ENCODE data around the gene CCL15. TPM values are rescaled to one million over a fixed set of nuclear protein-coding genes. Genes with fewer than 3 reads are reported as not detected.
"Not testable (repeated sequence)": the region's sequence is repeated elsewhere in the genome, so short reads cannot be mapped to it uniquely, and the experiment has no call there.

CCL15 gene, protein sequence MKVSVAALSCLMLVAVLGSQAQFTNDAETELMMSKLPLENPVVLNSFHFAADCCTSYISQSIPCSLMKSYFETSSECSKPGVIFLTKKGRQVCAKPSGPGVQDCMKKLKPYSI
- polyA plus RNA-seq (2012; ENCODE audit: insufficient read depth, insufficient read length): not detected

DNA sequence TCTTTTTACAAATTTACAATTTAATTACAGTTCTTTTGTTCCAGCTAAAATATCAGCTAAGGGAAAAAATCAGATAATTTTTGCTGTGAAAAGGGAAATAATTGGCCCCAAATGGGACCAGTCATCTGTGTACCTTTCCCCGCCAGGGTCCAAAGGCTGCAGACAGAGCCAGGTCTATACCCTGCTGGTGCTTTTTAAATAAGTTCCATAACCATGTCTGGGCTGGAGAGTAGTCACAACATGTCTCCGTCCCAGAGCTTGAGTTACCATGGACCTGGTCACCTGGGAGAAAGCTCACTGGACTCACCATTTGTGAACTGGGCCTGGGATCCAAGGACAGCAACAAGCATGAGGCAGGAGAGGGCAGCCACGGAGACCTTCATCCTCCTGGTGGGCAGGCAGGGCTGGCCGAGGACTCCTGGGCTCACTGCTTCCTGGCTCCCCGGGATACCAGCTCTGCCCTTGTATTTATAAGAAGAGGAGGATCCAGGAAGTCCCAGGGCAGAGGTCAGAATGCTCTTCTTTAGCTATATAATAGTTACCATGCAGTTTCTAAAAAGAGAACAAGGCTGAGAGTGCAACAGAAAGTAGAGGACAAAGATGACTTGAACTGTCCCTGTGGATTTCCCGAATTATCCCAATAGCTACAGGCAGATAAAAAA is at the start of gene CCL15:
Gene CCL15 (minus strand): TSS at position 444 of the 662 bp plus-strand sequence. CDS start 61 bp downstream, at position 383.
- DNase-seq (ENCODE audit: low read depth, low spot score): no peak
- H3K4me3 ChIP-seq (ENCODE audit: low read length): no peak within 1 kb of the TSS

DNA sequence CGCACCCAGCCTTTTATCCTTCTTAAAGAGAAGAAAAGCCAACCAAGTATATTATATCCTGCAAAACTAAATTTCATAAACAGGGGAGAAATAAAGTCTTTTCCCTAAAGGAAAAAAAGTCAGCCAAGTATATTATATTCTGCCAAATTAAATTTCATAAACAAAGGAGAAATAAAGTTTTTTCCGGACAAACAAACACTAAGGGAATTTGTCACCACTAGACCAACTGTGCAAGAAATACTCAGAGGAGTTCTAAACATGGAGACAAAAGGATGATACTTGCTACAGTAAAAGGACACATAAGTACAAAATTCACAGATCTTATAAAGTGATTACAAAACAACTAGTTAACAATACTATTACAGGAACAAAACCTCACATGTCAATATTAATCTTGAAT is 48.3 kb upstream of the CCL15 start:
- DNase-seq (ENCODE audit: low read depth, low spot score): no peak
- H3K4me3 ChIP-seq (ENCODE audit: low read length): no peak overlapping the region

DNA sequence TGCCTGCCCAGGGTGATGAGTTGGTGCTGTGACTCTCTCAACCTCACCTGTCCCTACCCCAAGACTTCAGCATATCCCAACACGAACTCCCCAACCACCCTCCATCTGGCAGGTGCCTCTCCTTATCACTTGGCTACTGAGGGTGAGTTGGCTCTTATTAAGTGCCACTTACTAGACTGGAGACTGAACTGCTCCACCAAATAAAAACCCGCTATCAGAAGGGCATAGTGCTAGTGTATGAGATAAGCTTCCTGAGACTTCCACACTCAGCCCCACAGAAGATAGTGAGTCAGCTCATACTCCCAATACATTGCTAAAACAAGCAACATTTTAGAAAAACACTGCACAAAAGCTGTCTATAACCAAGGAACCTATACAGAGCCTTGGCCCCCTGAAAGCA is 46.7 kb upstream of the CCL15 start:
- DNase-seq (ENCODE audit: low read depth, low spot score): no peak
- H3K4me3 ChIP-seq (ENCODE audit: low read length): no peak overlapping the region

DNA sequence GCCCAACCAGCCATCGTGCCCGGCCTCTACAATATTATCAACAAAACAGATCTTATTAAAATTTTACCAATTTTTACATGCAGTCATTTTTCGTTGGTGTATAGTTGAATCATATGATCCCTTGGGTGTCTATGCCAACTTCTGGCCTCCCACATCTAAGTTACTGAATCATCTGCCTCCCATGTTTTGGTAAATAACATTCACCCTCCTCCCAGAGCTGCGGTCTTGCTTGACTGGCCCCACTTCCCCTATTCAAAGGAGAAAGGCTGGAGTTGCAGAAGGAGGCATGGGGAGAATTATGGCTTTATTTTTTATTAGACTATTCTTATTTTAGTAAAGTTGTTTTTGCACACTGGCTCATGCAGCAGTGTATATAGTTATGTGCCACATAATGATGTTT is 34.9 kb upstream of the CCL15 start:
- DNase-seq (ENCODE audit: low read depth, low spot score): no peak
- no peak overlapping the region for H3K4me3 ChIP-seq (ENCODE audit: low read length)

DNA sequence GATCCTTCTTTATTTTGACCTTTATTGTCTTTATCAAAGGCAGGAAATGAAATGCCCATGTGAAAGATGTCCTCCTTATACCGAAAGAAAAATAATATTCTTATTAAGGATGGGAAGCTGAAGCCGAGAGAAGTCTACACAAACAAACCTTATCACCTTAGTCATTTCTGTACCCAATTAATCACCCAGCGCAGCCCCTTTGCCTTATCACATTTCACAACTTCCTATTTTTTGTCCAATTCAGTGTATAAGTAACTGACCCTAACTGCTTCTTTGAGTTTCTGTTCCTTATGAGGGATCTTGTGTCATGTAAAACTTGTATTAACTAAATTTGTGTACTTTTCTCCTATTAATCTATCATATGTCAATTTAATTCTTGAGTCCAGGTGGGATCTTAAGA is 32.8 kb upstream of the CCL15 start:
- DNase-seq (ENCODE audit: low read depth, low spot score): no peak
- H3K4me3 ChIP-seq (ENCODE audit: low read length): no peak overlapping the region

DNA sequence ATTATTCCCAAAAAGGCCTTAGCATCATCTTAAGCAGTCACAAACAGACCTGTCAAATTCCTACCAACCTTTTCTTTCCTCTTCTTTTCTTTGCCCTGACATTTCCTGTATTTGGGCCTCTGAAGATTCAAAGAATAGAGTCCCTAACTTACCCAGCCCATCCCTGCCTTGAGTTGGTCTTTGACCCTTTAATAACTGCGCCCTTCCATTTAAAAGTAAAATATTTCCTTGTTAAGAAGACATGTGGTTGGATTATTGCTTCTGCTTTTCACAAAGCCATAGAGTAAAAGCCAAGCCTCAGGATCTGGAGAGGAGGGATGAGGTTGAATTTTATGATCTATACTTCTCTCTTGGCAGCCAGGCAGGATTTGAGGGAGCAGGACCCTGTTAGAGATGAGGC is 29.6 kb upstream of the CCL15 start:
- no peak overlapping the region for H3K4me3 ChIP-seq (ENCODE audit: low read length)
- DNase-seq (ENCODE audit: low read depth, low spot score): no peak

DNA sequence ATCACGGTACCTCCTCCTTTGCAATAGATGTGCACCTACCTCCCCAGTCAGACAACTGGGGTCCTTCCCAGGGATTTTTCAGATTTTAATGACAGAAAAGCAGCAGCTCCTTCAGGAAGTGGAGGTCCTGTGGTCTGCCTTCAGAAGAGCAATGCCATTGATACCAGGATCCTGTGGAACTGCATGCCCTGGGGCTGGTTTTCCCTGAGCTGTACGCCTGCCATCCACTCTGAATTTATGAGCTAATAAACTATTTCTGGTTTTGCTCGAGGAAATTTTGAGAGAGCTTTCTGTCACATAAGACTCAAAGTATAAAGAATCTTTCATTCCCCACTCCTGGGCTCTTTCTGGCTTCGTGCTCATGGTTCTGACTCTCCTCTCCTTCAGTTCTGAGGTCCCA is 26.4 kb upstream of the CCL15 start:
- no peak for DNase-seq (ENCODE audit: low read depth, low spot score)
- H3K4me3 ChIP-seq (ENCODE audit: low read length): no peak overlapping the region

DNA sequence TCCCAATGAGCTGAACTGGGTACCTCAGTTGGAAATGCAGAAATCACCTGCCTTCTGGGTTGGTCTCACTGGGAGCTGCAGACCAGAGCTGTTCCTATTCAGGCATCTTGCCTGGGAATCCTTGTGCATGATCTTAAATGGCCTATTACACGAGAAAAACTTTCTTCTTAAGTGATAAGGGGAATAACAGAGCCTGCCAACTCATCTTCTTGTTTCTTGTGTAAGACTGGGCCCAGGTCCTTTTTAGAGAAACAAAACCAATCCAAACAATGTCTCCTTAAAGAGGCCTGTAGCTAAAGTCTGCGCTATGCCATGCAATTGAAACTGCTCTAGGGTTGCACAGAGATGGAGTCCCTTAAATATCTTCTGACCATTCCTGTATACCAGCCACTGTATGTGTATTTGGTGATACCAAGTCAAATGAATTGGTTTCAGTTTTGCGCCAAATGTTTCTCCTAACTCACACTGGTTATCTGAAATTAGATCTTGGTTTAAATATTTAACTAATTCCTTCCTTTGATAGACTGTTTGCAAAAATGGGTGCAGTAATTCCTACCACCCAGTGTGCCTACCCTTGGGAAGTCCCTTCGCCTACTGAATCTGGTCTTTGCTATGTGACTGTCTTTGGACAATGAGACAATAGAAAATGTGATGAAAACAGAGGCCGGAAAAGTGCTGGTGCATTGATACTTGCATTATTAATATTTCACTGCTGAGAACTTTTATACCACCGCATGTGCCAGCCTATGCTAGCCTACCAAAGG is 22.9 kb upstream of the CCL15 start:
- no peak overlapping the region for H3K4me3 ChIP-seq (ENCODE audit: low read length)
- DNase-seq (ENCODE audit: low read depth, low spot score): no peak

DNA sequence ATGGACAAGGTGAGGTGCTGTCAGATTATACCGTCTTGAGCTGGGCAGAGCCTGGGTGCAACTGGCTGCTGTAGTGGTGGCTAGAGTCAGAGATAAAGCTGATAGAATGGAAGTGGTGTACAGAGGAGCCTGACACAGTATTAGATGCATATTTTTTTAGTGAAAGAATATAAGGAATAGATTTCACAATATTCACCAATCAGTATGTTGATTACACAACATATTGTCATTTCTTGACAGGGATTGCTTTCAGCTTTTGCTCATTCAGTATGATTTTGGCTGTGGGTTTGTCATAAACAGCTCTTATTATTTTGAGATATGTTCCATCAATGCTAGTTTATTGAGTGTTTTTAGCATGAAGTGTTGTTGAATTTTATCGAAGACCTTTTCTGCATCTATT is 18.1 kb upstream of the CCL15 start:
- no peak overlapping the region for H3K4me3 ChIP-seq (ENCODE audit: low read length)
- no peak for DNase-seq (ENCODE audit: low read depth, low spot score)

DNA sequence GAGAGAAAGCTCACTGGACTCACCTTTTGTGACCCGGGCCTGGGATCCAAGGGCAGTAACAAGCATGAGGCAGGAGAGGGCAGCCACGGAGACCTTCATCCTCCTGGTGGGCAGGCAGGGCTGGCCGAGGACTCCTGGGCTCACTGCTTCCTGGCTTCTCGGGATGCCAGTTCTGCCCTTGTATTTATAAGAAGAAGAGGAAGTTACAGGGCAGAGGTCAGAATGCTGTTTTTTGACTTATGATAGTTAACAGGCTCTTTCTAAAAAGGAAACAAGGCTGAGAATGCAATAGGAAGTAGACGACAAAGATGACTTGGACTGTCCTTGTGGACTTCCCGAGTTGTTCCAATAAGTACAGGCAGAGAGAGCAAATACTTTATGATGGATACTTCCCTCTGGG is 16.4 kb upstream of the CCL15 start, which contains the start of gene CCL23:
Gene CCL23 (minus strand): TSS at position 174 of the 400 bp plus-strand sequence. CDS start 75 bp downstream, at position 99.
- H3K4me3 ChIP-seq (ENCODE audit: low read length): no peak within 1 kb of the TSS
- DNase-seq (ENCODE audit: low read depth, low spot score): no peak

DNA sequence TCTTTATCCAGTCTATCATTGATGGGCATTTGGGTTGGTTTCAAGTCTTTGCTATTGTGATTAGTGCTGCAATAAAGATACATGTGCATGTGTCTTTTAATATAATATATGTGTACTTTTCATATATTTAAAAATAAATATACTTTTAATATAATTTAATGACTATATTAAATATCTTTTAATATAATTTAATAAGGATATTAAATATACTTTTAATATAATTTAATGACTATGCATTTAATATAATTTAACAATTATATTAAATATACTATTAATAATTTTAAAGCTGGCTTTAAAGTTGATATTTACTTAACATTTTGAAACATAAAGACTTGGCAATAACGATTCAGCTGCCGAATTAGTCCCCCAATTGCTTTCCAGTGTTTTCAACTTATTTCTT is 15.2 kb upstream of the CCL15 start:
- no peak overlapping the region for H3K4me3 ChIP-seq (ENCODE audit: low read length)
- DNase-seq (ENCODE audit: low read depth, low spot score): no peak

DNA sequence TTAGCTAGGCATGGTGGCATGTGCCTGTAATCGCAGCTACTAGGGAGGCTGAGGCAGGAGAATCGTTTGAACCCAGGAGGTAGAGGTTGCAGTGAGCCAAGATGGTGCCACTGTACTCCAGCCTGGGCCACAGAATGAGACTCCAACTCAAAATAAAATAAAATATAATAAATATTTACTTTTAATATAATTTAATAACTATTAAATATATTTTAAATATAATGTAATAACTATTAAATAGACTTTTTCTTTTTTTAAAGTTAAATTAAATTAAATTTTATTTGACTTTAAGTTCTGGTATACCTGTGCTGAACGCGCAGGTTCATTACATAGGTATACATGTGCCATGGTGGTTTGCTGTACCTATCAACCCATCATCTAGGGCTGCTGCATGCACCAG is 14.5 kb upstream of the CCL15 start:
- DNase-seq (ENCODE audit: low read depth, low spot score); H3K4me3 ChIP-seq (ENCODE audit: low read length): not testable (repeated sequence)

DNA sequence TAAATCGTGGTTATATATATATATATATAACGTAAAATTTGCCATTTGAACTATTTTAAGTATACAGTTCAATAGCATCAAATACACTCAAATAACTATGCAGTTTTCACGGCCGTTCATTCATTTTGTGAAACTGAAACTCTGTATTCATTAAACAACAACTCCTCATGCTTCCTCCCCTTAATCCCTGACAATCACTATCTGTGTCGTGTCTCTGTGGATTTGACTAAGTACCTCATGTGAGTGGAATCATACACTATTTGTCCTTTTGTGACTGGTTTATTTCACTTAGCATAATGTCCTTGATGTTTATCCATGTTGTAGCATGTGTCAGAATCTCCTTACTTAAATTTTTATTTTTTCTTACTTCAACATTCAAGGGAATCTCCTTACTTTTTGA is 13.6 kb upstream of the CCL15 start:
- H3K4me3 ChIP-seq (ENCODE audit: low read length): no peak overlapping the region
- DNase-seq (ENCODE audit: low read depth, low spot score): no peak

DNA sequence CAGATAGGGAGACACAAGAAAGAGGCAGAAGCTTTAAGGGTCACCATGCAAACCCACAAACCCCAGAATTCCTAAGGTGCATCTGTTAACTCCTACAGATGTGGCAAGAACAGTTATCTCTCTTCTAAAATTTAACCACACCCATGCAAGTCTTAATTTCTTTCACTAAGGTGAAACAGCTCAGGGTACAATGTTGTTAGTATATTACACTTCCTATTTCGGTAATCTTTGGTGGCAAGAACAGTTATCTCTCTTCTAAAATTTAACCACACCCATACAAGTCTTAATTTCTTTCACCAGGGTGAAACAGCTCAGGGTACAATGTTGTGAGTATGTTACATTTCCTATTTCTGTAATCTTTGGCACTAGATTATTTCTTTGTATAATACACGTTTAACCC is 9.8 kb upstream of the CCL15 start:
- H3K4me3 ChIP-seq (ENCODE audit: low read length): no peak overlapping the region
- peak; percentile 15 for DNase-seq (ENCODE audit: low read depth, low spot score)

DNA sequence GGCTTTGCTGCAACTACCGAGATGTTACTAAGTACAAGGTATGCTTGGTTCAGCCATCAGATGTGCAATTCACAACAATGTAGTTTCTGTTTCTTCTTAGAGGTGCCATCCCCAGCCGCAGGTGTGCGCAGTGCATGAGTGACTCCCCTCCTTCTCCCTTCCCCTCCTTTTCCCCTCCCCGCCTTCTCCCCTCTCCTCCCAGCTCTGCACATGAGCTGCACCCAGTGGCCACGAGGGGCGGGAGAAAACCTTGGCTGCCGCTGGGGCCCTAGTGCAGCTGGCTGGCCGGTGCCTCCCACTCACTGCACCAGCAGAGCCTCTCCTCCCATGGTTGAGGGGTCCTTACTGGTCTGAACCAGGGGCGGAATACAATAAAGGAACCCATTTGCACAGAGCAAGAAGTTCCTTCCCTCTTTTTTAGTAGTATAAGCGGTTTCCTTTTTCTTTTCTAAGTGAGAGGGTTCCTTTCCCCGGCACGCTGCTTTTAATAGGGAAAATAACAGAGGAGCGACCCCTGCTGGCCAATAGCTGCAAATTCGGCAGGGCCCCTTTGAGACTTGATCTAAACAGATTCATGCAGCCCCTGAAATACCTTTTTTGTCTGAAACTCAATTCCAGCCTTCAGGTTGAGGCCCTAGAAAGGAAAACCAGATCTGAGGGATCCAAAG is 7.8 kb upstream of the CCL15 start:
- H3K4me3 ChIP-seq (ENCODE audit: low read length): no peak overlapping the region
- DNase-seq (ENCODE audit: low read depth, low spot score): no peak

DNA sequence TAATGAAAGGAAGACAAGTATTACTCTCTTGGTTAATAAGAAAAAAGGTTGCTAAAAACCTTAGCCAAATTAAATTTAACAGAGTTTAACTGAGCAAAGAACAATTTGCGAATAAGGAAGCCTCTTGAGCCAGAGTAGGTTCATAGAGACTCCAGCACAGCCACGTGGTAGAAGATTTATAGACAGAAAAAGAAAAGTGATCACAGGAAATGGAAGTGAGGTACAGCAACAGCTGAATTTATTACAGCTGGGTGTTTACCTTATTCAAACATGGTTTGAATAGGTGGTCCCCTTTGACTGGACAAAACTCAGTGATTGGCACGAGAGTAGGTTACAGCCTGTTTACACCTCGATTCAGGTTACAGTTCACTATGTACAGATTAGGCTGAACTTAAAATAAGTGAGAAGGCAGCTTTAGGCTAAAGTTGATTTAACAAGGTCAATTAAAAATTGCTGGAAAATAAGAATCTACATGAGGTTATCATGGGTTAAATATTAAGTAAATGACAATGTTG is 3.3 kb upstream of the CCL15 start:
- no peak overlapping the region for H3K4me3 ChIP-seq (ENCODE audit: low read length)
- DNase-seq (ENCODE audit: low read depth, low spot score): no peak

DNA sequence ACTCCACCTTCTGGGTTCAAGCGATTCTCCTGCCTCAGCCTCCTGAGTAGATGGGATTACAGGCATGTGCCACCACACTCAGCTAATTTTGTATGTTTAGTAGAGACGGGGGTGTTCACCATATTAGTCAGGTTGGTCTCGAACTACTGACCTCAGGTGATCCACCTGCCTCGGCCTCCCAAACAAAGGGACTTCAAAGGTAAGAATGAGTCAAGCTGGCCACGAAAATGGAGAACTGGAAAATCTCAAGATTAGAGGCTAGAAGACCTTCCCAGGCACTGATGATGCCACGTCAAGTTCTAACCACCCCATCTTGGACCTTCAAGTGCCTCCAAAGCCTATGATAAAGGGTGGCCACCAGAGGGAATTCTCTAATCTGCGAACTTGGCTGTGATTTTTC is 1.3 kb upstream of the CCL15 start:
- no peak overlapping the region for H3K4me3 ChIP-seq (ENCODE audit: low read length)
- DNase-seq (ENCODE audit: low read depth, low spot score): no peak

DNA sequence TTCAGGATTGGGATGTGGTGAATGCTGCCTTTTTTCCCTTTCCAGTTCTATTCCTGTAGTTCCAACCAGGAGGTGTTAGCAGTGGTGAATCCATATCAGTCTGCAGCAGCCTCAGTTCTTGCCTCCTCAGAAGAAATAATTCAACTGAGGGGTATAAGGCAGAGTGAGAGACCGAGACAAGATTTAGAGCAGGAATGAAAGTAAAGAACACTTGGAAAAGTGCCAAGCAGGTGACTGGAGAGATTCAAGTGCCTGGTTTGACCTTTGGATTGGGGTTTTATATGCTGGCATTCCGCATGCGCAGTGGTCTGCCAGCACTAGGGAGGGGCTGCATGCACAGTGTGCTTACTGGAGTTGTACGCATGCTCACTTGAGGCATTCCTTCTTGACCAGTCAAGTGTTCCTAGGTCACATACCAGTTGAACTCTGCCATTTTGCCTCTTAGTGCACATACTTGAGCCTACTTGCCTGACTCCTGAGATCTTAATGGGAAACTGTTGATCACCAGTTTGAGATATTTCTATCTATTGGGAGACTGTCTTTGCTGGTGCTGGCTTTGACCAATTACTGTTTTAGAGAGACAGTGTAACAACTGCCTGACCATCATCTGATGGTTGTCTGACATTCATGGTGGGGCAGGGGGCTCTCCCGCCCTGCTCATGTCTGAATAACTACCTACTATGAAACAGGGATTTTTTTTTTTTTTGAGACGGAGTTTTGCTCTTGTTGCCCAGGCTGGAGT is 680 bp upstream of the CCL15 start:
- H3K4me3 ChIP-seq (ENCODE audit: low read length): no peak overlapping the region
- no peak for DNase-seq (ENCODE audit: low read depth, low spot score)

DNA sequence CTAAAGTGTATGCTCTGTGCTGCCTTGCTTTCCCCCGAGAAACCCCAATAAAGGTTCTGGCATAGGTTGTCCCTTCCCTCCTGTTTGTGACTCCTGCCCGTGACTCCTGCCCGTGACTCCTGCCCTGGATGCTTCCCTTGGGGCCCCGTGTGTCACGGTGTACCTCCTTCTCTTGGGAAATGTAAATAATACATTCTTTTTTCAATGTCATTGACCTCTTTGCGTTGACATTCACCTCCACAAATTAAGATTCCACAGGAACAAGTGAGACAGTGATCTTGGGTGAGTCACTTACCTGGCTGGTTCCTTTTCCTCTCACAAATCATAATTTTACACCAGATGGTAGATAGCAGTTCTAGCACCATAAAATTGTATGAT is 632 bp downstream of the CCL15 start:
- no peak for DNase-seq (ENCODE audit: low read depth, low spot score)
- H3K4me3 ChIP-seq (ENCODE audit: low read length): no peak overlapping the region

Measured in Jurkat, Clone E6-1 (cell line).